Activated CD8-positive, alpha-beta T cell treated with anti-CD3 and anti-CD28 coated beads for 36 hours (primary cell): ENCODE measurements around the gene POLG. TPM values are rescaled to one million over a fixed set of nuclear protein-coding genes. Genes with fewer than 3 reads are reported as not detected.
A peak's percentile ranks its signal among the peaks of the same experiment; 100 is the strongest.

Source experiments
- ATAC-seq: fragments of 200-7000 bp; cut with Tn5 transposase; one replicate; pipeline ENCODE4 v1.10.0; 2021; ENCODE audit warnings: mild to moderate bottlenecking, moderate library complexity
- CTCF ChIA-PET: fragments of 350-600 bp; sonication (Branson Sonifier 250); formaldehyde crosslinking; loops from one replicate; lab custom pipeline; 2021; ENCODE audit warnings: antibody characterized with exemption; lab: Charles Lee
- POLR2A ChIA-PET: fragments of 350-600 bp; sonication (Branson Sonifier 250); formaldehyde crosslinking; loops from one replicate; lab custom pipeline; 2021; ENCODE audit warnings: antibody characterized with exemption; lab: Charles Lee
- DNase-seq: peaks from one replicate; pipeline ENCODE4 v3.0.0-alpha.2; 2020
- H3K27ac Mint-ChIP-seq: one replicate; pipeline ENCODE4 v1.8.0; 2021; ENCODE audit warnings: mild to moderate bottlenecking, mixed read lengths
- H3K27me3 Mint-ChIP-seq: one replicate; pipeline ENCODE4 v1.8.0; 2021; ENCODE audit warnings: mixed read lengths
- H3K36me3 Mint-ChIP-seq: one replicate; pipeline ENCODE4 v1.8.0; 2021; ENCODE audit warnings: low read depth, mixed read lengths
- H3K4me1 Mint-ChIP-seq: one replicate; pipeline ENCODE4 v1.8.0; 2021; ENCODE audit warnings: low read depth, mixed read lengths
- H3K4me3 Mint-ChIP-seq: one replicate; pipeline ENCODE4 v1.8.0; 2021; ENCODE audit warnings: mild to moderate bottlenecking, moderate library complexity, mixed read lengths
- H3K9me3 Mint-ChIP-seq: one replicate; pipeline ENCODE4 v1.8.0; 2021; ENCODE audit warnings: mixed read lengths
- intact Hi-C: fragments of 100-400 bp; cut with micrococcal nuclease; formaldehyde crosslinking; loops from one replicate; pipeline ENCODE4 v1.10.0; 2022
- total RNA-seq, 2 experiments: library from RNA; stranded (reverse); gene quantifications; one replicate each; pipeline ENCODE4 v1.2.3, GENCODE V29; 2021
- TF ChIP-seq, protein P1 (sequence below): fragments of 200-600 bp; IDR thresholded peaks from one replicate; pipeline ENCODE4 v1.8.0; 2022; ENCODE audit warnings: antibody characterized with exemption, mild to moderate bottlenecking

POLG gene
- total RNA-seq, 2 experiments from 2014 or later, result 101 to 106 TPM

DNA sequence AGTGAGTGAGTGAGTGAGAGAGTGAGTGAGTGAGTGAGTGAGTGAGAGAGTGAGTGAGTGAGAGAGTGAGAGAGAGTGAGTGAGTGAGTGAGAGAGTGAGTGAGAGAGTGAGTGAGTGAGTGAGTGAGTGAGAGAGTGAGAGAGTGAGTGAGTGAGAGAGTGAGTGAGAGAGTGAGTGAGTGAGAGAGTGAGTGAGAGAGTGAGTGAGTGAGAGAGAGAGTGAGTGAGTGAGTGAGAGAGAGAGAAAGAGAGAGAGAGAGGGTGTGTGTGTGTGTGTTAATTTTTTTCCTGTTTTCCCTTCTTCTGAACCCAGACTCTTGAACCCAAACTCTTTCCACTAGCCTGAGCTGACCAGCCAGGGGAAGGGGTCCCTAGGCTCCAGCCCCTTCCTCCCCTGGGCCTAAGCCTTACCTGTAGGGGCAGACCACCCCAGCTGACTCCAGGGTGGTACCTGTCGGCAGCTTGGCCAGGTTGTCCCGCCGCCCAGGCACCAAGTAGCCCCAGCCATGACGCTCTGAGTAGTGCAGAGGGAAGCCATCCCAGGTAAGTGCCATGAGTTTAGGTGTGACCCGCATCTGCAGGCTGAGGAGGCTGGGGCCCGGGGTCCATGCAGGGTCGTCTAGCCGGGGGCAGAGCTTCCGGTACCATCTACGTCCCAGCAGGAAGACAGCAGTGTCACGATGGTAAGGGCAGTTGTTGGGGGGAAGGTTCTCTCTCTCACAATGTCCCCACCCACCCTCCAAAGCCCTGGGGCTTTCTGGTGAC lies 9.4 kb downstream of the POLG start:
- intact Hi-C loops, result no loop called here
- no peak for DNase-seq
- H3K9me3 Mint-ChIP-seq, result no peaks in the 10 kb centered on the region
- H3K4me1 Mint-ChIP-seq, result peaks cover 22% of the 10 kb centered on the region
- no peak overlapping the region for H3K4me3 Mint-ChIP-seq
- H3K36me3 Mint-ChIP-seq, result peaks cover 65% of the 10 kb centered on the region
- ATAC-seq, result no peak
- H3K27me3 Mint-ChIP-seq, result no peaks in the 10 kb centered on the region
- ChIA-PET POLR2A (interaction anchor here (1.4 to 11.7 kb wide), 3 partner anchors 3 to 13 kb away, joined by 5 to 128 read pairs (median 128); no protein-coding TSS in a partner anchor), CTCF (interaction anchor here (1.3 to 1.9 kb wide), 2 partner anchors 8 to 13 kb away, joined by 3 to 7 read pairs; no protein-coding TSS in a partner anchor)
- H3K27ac Mint-ChIP-seq, result peak overlapping the region; percentile 51
- TF ChIP-seq, protein P1, sequence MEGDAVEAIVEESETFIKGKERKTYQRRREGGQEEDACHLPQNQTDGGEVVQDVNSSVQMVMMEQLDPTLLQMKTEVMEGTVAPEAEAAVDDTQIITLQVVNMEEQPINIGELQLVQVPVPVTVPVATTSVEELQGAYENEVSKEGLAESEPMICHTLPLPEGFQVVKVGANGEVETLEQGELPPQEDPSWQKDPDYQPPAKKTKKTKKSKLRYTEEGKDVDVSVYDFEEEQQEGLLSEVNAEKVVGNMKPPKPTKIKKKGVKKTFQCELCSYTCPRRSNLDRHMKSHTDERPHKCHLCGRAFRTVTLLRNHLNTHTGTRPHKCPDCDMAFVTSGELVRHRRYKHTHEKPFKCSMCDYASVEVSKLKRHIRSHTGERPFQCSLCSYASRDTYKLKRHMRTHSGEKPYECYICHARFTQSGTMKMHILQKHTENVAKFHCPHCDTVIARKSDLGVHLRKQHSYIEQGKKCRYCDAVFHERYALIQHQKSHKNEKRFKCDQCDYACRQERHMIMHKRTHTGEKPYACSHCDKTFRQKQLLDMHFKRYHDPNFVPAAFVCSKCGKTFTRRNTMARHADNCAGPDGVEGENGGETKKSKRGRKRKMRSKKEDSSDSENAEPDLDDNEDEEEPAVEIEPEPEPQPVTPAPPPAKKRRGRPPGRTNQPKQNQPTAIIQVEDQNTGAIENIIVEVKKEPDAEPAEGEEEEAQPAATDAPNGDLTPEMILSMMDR, result no peak

DNA sequence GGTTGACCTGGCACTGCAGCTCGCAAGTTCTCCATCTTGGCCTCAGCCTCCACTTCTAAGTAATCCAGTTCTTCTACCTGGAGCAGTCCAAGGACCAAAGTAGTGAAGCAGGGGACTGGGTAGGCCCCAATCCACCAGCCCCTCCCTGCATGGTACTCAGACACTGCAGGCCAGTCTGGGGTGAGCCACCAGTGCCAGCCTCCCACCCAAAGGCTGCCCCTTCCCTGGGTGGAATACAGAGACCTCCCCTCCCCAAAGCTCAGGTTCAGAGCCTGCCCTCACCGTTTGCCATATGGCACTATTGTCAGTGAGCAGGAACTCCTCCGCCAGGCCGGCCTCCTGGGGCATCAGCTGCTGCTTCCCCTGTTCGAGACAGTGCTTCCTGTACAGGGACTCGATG lies 10.8 kb downstream of the POLG start:
- ChIA-PET POLR2A (interaction anchor here (1.2 to 11.7 kb wide), 3 partner anchors 4 to 12 kb away, joined by 8 to 128 read pairs (median 128); no protein-coding TSS in a partner anchor), CTCF (interaction anchor here (1.0 to 1.9 kb wide), 5 partner anchors 9 to 117 kb away, joined by 3 to 7 read pairs (median 3); no protein-coding TSS in a partner anchor)
- ATAC-seq (no peak), DNase-seq (no peak)
- no peaks in the 10 kb centered on the region for H3K9me3 Mint-ChIP-seq
- peaks cover 8% of the 10 kb centered on the region for H3K4me1 Mint-ChIP-seq
- no peak overlapping the region for H3K4me3 Mint-ChIP-seq
- peaks cover 60% of the 10 kb centered on the region for H3K36me3 Mint-ChIP-seq
- TF ChIP-seq, protein P1, result no peak
- peak overlapping the region; percentile 34 for H3K27ac Mint-ChIP-seq
- H3K27me3 Mint-ChIP-seq, result no peaks in the 10 kb centered on the region
- intact Hi-C loops, result no loop called here

DNA sequence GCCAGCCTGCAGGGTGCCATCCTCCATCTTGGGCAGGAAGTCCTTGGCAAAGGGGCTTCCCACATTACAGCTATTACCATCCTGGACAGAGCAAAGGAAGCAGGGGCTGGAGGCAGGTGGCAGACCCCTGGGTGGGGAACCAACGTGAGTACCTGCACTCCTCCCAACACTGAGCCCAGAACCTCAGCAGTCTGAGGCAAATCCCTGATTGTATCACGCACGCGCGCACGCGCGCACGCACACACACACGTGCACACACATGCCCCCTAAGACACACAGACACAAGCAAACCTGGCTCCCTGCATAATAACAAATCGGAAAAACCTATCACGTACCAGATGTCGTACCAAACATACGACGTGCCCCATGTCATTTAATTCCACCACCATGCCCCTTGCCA lies 11.8 kb downstream of the POLG start:
- ATAC-seq (no peak), DNase-seq (no peak)
- TF ChIP-seq, protein P1, result no peak
- ChIA-PET POLR2A (interaction anchor here (0.6 to 11.7 kb wide), 3 partner anchors 3 to 58 kb away, joined by 3 to 128 read pairs (median 128); no protein-coding TSS in a partner anchor), CTCF (interaction anchor here (1.1 to 1.8 kb wide), 2 partner anchors 9 to 116 kb away, joined by 4 to 6 read pairs; no protein-coding TSS in a partner anchor)
- H3K36me3 Mint-ChIP-seq, result peaks cover 58% of the 10 kb centered on the region
- peaks cover 5% of the 10 kb centered on the region for H3K4me1 Mint-ChIP-seq
- intact Hi-C loops, result no loop called here
- no peaks in the 10 kb centered on the region for H3K27me3 Mint-ChIP-seq
- no peaks in the 10 kb centered on the region for H3K9me3 Mint-ChIP-seq
- peak overlapping the region; percentile 3 for H3K27ac Mint-ChIP-seq
- no peak overlapping the region for H3K4me3 Mint-ChIP-seq

DNA sequence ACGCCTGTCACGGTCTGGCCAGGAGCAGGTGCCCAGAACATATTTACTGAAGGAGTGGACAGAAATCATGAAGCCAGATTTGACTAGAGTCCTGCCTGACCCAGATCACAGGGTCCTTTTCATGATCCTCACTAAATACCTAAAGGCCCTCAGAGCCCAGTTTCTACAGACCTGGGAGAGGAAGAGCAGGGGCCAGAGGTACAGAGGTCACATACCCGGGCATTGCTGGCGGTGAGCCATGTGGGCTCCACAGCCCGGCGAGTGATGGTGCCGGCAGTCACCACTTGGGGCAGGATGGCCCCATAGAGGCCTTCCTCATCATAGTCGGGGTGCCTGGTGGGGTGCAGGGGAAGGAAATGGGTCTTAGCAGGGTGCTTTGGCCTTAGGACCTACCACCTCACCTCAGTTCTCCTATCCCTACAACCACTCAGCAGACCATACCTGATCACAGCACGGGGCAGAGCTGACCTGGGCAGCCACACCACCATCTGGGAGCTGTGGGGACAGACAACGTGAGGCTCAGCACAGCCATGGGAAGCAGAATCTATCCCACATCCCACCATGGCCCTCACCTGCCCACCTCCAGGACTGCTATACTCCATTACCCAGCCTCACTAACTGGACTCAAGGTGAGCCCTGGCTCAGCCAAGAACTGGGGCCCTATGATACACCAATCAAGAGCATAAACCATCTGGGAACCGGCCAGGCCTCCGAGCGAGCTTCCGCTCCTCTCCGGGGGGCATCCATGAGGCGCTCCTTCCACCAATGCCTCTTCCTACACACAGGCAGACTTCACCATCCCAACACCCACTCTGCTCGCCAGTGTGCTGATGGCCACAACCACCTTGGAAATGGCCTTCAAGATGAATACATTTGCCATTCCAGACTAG lies 12.9 kb downstream of the POLG start:
- no peaks in the 10 kb centered on the region for H3K9me3 Mint-ChIP-seq
- H3K36me3 Mint-ChIP-seq, result peaks cover 58% of the 10 kb centered on the region
- DNase-seq (no peak), ATAC-seq (no peak)
- TF ChIP-seq, protein P1, result no peak
- no peaks in the 10 kb centered on the region for H3K27me3 Mint-ChIP-seq
- ChIA-PET CTCF (interaction anchor here (1.1 to 4.6 kb wide), 4 partner anchors 9 to 115 kb away, joined by 4 to 17 read pairs (median 8); no protein-coding TSS in a partner anchor), POLR2A (interaction anchor here (1.0 to 11.2 kb wide), 3 partner anchors 7 to 66 kb away, joined by 3 to 128 read pairs (median 8); no protein-coding TSS in a partner anchor)
- H3K27ac Mint-ChIP-seq, result peak overlapping the region; percentile 8
- no peak overlapping the region for H3K4me3 Mint-ChIP-seq
- intact Hi-C loops, result no loop called here
- H3K4me1 Mint-ChIP-seq, result peaks cover 14% of the 10 kb centered on the region
